IPS-NIHi7 (cell line): Measurements from ENCODE around the gene TEX38.
"Not testable (repeated sequence)": the region's sequence is repeated elsewhere in the genome, so short reads cannot be mapped to it uniquely, and the experiment has no call there.

ENCODE experiments used
- DNase-seq: peaks from one replicate; pipeline ENCODE4 v3.0.0; 2012; ENCODE audit warnings: mixed read lengths; ENCODE audit errors: extremely low spot score

The TEX38 gene

GRCh38 chr1:46655848-46656247 is 15.8 kb upstream of the TEX38 start:
- DNase-seq, result no peak

DNA sequence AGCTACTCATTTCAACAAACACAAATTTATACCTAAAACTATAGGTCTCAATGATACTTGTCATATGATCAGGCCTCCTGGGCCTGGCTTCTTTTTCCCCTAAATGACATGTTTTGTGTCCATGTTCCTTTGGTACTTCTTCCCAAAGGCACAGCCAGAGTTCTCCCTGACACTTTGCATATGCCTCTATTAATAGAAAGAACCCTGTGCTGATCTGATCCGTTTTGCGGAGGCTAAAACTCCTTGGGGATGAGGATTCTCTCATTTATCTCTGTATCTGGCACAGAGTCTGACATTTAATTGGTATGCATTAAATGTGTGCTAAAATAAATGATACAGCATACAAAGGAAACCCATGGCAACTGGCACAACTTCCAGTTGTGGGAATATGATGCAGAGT is 15.0 kb upstream of the TEX38 start:
- DNase-seq, result no peak

GRCh38 chr1:46657775-46658174 is 13.9 kb upstream of the TEX38 start:
- no peak for DNase-seq

DNA sequence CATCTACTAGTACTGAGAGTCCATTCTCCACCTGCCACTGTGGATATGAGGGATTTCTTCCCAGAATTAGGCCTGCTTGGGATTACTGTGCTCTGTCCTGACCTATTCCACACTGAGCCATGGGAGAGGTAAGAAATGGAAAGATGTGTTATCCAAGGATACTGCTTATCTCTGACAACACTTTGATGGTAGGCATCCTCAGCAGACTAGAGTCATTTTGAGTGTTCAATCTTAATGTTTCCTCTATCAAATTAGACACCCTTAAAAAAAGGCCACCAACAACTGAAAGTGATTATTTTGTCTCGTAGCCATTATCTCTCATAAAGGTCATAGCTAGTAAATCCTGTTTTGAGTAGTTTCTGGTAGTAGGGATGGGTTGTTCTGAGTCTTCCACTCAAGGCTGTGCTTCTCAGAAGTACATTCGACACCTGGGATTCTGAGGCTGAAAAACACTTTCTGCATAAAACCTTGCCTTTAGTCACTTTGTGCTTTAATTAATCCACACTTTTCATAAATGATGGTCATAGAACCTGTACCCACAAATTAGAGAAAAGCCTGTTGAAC is 12.3 kb upstream of the TEX38 start:
- DNase-seq, result no peak

GRCh38 chr1:46660116-46660515 is 11.5 kb upstream of the TEX38 start:
- DNase-seq, result not testable (repeated sequence)

DNA sequence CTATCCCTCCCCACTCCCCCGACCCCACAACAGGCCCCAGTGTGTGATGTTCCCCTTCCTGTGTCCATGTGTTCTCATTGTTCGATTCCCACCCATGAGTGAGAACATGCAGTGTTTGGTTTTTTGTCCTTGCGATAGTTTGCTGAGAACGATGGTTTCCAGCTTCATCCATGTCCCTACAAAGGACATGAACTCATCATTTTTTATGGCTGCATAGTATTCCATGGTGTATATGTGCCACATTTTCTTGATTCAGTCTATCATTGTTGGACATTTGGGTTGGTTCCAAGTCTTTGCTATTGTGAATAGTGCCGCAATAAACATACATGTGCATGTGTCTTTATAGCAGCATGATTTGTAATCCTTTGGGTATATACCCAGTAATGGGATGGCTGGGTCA is 8.7 kb upstream of the TEX38 start:
- not testable (repeated sequence) for DNase-seq

GRCh38 chr1:46665983-46666382 is 5.7 kb upstream of the TEX38 start:
- DNase-seq, result no peak

GRCh38 chr1:46667782-46668760 is 3.6 kb upstream of the TEX38 start, which contains the start of gene ATPAF1:
Gene ATPAF1, minus strand, starts transcription at chr1:46668364. Its CDS starts 42 bp downstream, at chr1:46668322.
- DNase-seq, result peak; percentile 96

DNA sequence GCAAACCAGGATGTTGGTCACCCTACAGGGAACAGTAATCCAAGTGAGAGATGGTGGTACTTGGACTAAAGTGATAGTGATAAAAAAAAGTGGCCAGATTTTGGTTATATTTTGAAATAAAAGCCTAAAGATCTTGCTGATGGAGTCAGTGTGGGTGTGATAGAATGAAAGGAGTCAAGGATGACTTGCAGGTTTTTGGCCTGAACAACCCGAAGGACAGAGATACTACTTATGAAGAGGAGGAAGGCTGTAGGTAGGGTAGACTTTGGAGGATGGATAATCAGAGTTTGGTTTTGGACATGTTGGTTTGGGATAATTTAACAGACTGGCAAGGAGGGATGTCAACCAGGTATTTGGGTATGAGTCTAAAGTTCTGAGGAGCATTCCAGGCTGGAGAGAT is 1.5 kb upstream of the TEX38 start:
- no peak for DNase-seq

GRCh38 chr1:46672696-46673095 is 1.0 kb downstream of the TEX38 start:
- DNase-seq, result no peak

GRCh38 chr1:46673749-46674182 is 2.1 kb downstream of the TEX38 start:
- no peak for DNase-seq

DNA sequence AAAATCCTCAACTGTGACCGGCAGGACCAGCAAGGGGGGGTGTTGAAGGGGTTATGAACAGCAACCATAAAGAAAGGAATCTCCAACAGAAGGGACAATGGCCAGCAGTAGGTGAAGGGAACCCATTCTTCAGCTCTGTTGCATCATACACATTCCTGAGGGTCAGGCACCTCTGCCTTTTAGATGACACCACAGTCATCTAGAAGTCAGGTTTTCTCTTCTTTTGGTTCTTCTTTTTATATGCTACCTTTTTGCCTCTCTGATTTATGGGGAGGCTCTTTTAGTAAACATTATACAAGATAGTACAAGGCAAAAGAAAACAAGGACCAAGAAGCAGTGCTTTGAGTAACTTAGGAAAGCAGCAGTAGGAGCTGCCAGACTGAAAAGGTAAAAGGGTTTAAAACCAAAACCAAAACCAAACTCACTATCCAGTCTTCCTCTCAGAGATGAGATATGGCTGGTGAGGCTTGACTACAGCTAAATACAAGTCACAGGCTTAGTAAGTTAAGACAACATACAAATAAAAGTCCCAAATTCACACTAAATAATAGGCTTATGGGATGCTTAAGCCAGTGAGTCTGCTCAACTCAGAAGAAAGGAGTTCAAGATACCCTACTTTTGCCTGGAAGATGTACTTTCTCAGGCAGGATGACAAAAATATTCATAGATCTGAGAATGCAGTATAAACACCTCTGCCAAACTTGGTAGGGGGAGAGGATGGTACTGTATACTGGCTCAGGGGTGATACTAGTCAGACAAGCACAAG is 4.1 kb downstream of the TEX38 start:
- no peak for DNase-seq

DNA sequence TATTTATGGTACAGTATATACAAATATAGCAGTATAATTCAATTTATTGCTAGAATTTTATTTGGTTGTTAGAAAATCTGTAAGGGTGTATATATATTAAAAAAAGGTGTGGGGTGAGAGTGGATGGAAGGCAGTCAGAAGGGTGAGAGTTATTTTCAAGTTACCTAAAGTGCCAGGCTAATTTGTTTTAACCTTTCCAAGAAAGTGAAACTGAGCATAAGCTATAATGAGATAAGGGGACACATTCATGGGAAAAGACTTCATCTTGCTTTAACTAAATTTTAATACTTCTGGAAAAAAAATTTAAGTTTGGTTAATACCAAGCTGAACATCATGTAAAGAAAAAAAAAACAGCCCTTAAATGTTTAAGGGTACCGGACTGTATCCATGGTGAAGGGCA is 4.9 kb downstream of the TEX38 start:
- DNase-seq, result no peak

GRCh38 chr1:46677339-46677738 is 5.7 kb downstream of the TEX38 start:
- no peak for DNase-seq

- DNase-seq, result no peak
Measured at GRCh38 chr1:46679789-46680573, 8.3 kb downstream of the TEX38 start.

DNA sequence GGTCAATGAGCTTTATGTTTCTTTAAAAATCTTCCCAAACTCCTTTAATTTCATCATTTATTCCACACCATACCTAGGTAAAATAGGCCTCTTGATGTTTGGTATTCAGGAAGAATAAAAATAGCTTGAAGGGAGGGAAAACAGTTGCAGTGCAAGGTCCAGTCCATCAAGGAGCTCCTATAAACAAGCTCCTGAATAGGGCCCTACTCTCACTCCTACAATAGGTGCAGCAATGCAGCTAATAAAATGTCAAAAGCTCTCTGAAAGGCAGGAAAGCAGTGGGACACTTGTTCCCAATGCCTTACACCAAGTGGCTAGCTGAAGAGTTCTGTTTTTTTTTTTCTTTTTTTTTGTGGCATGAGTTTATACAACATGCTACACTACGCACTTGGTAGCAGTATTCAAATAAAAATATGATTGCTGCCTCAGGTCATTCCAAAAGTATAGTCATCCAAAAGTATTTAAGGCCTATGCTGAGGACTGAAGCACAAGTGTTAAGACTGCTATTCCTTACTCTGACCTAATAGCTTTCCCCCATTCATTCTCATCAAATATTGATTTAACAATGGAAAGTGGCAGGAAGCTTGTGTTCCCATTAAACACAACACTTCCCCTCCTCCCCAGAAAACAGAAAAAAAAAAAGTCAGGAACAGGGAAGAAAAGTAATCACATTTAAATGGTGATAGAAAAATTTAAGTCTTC is 9.8 kb downstream of the TEX38 start:
- DNase-seq, result no peak

GRCh38 chr1:46682064-46682463 is 10.4 kb downstream of the TEX38 start:
- no peak for DNase-seq

DNA sequence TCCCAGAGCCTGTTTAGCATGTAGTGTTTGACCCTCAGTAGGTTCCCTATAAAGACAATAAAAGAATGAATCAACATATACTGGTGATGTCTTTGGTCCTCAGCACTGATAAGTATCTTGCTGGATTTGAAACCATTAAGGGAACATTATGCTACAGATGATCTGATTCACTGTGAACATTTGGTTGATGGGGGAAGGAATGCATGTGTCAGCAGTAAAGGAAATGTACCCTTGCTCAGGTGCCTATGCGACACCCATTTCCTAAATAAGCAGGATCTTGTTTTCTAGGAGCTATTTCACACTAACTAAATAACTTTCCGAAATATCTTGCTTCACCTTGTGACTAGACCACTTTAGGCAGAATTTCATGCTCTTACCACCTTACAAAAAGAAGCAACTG is 13.0 kb downstream of the TEX38 start:
- no peak for DNase-seq

DNA sequence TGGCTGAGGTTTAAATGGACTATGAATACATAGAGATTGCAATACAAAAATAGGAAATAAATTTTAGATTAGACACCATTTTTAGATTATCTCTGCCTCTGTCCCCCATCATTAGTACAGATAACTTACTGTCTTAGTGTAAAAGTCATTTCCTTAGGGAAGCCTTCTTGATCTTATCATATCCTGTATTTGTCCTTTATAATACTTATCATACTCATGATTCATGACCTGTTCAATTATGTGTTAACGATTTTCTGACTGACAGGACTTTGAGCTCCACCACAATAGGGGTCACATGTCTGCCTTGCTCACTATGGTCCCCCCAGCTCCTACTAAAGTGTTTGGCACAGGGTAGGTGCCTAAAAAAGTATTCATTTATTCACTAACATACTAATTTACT is 14.6 kb downstream of the TEX38 start:
- DNase-seq, result no peak

DNA sequence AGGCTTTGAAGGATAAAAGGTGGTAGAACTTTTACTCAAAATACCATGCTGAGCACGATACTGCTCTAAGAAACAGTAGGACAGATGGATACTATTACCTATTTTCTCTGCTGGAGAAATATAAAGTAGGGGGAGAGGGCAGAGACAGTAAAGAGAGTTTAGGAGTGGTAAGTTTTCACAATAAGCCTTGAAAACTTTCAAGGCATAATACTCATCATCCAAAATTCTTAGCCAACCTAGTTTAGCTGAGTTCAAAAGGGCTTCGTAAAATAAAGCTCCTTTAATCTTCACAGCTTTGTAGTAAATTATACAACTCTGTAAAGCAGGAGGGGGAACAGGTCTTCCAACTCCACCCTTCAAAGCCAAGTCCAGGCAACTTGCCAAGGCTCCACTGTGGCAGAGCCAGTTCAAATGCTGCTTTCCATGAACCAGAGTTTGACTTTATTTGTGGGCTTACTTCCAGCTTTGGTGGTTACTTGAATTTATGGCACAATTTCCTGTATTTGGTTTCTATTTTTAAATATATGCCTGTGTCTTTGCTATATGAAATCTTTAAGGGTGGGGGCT is 15.5 kb downstream of the TEX38 start:
- DNase-seq, result no peak
